Measurements from ENCODE around the gene FAM168A.

DNA sequence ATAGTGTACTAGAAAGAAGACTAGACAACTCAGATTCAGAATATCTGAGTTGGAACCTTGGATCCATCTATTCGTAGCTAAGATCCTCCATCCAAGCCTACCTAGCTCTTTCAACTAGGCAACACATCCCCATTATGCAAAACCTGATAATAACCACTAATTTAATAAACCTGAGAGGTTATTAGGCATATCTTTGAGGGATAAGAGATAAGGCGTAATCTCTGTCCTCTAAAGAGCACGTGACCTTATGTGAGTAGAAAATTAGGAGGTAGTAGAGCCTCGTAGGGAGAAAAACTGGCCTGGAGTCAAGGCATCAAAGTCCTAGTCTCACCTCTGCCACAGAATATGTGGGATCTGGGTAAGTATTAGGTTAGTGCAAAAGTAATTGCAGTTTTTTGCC, 87.8 kb downstream of the FAM168A start:
- TF ChIP-seq SUZ12 (IDR thresholded peaks at IDR 0.05; ENCODE audit: extremely low read depth, insufficient read depth, insufficient read length): no peak
- TF ChIP-seq ZNF274 (IDR thresholded peaks at IDR 0.05; ENCODE audit: low read depth, low read length): no peak
- TF ChIP-seq YY1 (IDR thresholded peaks at IDR 0.05; ENCODE audit: insufficient read depth, insufficient read length): no peak
